IMR-90 (cell line): ENCODE results near the gene MAML3.

Experiments used
- CEBPB ChIP-seq: IDR thresholded peaks from 2 replicates; pipeline ENCODE4 v1.6.1; 2012; ENCODE audit warnings: low read depth, low read length, improper control_type of control experiment
- ELK1 ChIP-seq: fragments of 150-350 bp; IDR thresholded peaks from 2 replicates; pipeline ENCODE4 v1.6.1; 2016; ENCODE audit warnings: low read depth, mild to moderate bottlenecking, low read length, moderate library complexity, borderline replicate concordance
- MXI1 ChIP-seq: IDR thresholded peaks from 2 replicates; pipeline ENCODE4 v1.6.1; 2012; ENCODE audit warnings: low read depth, mild to moderate bottlenecking, low read length, moderate library complexity, borderline replicate concordance
- POLR2A ChIP-seq: IDR thresholded peaks from 2 replicates; pipeline ENCODE4 v1.6.1; 2012; ENCODE audit warnings: mild to moderate bottlenecking, low read depth, low read length
- RAD21 ChIP-seq: IDR thresholded peaks from 2 replicates; pipeline ENCODE4 v1.6.1; 2012; ENCODE audit warnings: low read length, improper control_type of control experiment
- USF2 ChIP-seq: fragments of 150-350 bp; IDR thresholded peaks from 2 replicates; pipeline ENCODE4 v1.6.1; 2017; ENCODE audit warnings: mild to moderate bottlenecking, antibody characterized with exemption, low read length, low read depth
- TF ChIP-seq, protein P1 (sequence below): conservative IDR thresholded peaks from 2 replicates; pipeline ENCODE4 v1.5.1; 2012; ENCODE audit warnings: mild to moderate bottlenecking, low read depth, low read length, improper control_type of control experiment

- TF ChIP-seq POLR2A (no peak), CEBPB (no peak), ELK1 (no peak), MXI1 (no peak), USF2 (no peak), RAD21 (no peak)
- TF ChIP-seq, protein P1, sequence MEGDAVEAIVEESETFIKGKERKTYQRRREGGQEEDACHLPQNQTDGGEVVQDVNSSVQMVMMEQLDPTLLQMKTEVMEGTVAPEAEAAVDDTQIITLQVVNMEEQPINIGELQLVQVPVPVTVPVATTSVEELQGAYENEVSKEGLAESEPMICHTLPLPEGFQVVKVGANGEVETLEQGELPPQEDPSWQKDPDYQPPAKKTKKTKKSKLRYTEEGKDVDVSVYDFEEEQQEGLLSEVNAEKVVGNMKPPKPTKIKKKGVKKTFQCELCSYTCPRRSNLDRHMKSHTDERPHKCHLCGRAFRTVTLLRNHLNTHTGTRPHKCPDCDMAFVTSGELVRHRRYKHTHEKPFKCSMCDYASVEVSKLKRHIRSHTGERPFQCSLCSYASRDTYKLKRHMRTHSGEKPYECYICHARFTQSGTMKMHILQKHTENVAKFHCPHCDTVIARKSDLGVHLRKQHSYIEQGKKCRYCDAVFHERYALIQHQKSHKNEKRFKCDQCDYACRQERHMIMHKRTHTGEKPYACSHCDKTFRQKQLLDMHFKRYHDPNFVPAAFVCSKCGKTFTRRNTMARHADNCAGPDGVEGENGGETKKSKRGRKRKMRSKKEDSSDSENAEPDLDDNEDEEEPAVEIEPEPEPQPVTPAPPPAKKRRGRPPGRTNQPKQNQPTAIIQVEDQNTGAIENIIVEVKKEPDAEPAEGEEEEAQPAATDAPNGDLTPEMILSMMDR, result no peak
Measured at GRCh38 chr4:140076307-140076706, 77.7 kb downstream of the MAML3 start.
